Stimulated activated CD4-positive, alpha-beta T cell treated with anti-CD3 and anti-CD28 coated beads, Interleukin-4, amount 100 ng/mL, for 4 hours (primary cell): ENCODE measurements around the gene EXOC3L1.

ENCODE experiments used
- DNase-seq, 2 experiments: peaks; one replicate each; pipeline ENCODE4 v3.0.0-alpha.2; 2020

Gene EXOC3L1

GRCh38 chr16:67177743-67178699, 11.9 kb downstream of the EXOC3L1 start:
- DNase-seq, result peak in 1 of 2 experiments; percentile 36

DNA sequence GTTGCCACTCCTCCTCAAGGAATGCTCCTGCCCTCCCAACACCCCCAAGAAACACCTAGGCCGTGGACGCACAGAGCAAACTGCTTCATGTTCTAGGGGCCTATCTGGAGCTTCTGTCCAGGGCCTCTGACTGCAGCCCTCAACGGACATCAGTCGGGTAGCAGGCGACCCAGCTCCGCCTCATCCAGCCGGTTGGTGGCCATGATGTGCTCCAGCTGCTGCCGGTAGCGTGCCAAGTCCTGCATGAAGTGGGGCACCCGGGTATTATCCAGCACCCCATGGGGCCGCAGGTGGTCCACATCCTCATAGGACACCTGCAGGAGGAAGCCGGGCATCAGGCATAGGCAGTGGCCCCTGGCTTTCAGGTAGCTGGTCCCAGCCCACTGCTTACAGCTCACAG, 13.3 kb downstream of the EXOC3L1 start:
- no peak for DNase-seq

GRCh38 chr16:67174706-67175231, 15.2 kb downstream of the EXOC3L1 start:
- no peak for DNase-seq

- DNase-seq, result peak; percentile 50 to 55
Measured at GRCh38 chr16:67173808-67174705, 15.9 kb downstream of the EXOC3L1 start.

DNA sequence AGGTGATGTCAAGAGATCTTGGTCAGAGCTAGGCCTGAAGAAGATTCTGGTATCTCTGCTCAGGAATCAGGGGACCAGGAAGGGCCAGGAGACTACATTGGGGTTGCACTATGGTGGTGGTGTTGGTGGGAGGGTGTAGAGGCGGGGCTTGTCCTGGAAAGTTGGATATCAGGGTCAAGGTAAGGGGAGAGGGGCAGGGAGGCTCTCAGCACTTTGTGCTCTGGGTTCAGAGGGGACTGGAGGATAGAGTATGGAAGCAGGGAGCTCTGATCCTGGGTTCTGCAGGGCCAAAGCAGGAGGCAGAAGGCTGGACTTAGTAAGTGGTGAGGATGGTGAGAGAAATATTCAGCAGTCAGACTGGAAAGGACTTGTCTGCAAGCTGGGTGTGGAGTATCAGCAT, 16.6 kb downstream of the EXOC3L1 start:
- no peak for DNase-seq

DNA sequence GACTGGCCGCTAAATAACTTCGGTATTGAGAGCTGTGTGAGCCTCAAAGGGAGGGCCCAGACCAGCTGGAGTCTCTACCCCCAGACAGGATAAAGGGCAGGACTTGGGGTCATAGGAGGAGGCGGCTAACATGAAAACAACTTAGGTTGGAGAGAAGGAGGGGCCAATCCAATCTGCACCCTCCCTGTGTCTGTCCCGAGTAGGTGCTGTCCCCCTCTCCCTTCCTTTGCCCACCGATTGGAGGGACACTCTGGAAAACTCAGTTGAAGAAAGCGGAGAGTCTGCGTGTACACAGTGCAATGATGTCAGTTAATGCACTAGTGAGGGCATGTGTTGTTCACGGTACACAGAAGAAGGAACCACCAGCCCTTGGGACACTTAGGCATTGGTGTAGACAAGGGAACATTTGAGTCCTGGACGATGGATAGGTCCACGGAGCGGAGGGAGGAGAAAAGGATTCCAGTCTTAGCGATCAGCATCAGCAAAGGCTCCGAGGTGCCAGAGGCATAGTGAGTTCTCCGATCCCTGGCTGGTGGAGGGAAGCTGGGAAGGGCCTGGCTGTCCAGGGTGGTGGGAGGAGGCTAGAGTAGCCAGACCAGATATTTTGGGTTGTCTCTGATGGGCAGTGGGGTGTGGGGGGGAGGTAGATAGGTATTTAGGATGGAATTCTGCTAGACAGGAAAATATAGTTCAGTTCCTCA, 18.8 kb downstream of the EXOC3L1 start:
- DNase-seq, result no peak

- no peak for DNase-seq
Measured at GRCh38 chr16:67170168-67170948, 19.6 kb downstream of the EXOC3L1 start, which contains the start of gene NOL3. Gene NOL3 (plus strand): TSS chr16:67170538.

DNA sequence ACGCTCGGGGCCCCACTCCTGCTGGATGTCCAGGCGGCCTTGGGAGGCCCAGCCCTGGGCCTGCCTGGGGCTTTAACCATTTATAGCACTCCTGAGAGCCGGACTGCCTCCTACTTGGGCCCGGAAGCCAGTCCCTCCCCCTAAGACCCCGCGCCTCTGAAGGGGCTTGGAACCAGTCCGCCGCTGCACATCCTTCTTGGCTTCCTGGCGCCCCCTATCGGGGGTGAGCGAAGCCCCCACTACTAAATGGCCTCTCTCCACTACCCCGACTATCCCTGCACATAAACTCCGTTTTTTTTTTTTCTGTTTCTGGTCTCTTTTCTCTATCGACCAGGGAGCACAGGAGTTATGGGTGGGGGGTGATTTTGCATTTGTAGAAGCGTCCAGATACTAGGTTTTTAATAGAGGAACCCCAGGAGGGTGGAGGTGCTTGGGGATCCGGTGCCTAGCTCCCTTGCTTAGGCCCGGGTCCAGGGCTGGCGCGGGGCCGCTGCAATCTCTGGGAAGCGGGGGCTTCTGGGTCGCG, 20.2 kb downstream of the EXOC3L1 start:
- no peak for DNase-seq

DNA sequence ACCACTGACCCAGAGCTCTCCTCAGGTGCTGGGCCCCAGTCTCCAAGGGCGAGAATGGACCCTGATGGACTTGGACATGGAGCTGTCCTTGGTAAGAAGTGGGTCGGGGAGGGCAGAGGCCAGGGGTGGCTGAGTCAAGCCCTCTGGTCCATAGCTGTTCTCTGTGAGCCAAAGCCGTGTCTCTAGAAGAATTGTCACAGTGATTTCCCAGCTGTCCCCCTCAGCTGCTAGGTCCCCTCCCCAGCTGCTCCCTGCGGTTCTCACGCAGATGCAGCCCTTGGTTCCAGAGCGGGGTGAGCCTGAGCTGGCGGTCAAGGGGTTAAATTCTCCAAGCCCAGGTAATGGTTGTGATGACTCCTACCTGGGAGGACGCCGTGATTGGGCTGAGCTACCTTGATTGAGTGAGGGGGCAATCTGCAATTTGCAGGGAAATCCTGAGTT, 20.9 kb downstream of the EXOC3L1 start:
- DNase-seq, result no peak

GRCh38 chr16:67167588-67167987, 22.3 kb downstream of the EXOC3L1 start:
- no peak for DNase-seq

DNA sequence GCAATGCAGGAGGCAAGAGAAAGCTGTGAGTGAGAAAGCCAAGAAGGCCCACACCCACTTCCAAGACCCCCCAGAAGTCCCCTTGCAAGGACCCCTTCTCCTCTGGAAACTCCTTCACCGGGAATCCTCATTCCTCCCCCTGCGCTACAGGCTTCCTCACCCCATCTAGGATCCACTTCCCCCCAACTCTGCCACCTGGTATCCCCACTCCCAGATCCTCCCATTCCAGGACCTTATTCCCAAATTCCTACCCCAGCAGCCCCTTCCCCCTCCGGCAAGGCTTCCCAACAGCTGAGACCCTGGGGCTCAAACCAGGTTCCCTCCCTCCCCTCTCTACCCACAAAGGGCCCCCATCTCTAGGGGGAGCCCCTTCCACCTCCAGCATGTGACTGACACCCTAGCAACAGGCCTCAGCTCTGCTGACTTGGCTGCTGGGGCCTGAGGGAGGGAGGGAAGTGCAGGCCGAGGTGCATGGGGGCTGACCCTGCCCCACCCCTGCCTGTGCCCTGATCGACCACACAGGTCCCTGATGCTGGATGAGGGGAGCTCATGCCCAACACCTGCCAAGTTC, 23.3 kb downstream of the EXOC3L1 start:
- no peak for DNase-seq

DNA sequence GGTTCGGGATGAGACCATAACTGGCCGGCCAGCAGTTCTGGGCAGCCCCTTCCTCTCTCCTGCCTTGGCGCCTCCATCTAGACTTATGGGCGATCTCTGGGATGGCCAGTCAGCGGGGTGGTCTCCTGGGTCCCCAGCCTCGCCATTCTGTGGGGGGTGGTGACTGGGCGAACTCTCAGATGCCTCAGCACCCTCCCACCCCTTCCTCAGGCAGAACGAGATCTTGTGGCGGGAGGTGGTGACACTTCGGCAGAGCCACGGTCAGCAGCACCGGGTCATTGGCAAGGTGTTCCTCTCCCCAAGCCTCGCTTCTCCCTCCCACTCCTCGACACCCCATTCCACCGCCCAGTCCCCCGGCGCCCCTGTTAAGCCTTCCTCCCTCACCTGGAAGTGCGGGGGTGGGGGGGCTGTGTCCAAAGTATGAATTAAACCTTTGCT, 23.8 kb downstream of the EXOC3L1 start:
- no peak for DNase-seq

- no peak for DNase-seq
Measured at GRCh38 chr16:67165121-67166078, 24.5 kb downstream of the EXOC3L1 start.

DNA sequence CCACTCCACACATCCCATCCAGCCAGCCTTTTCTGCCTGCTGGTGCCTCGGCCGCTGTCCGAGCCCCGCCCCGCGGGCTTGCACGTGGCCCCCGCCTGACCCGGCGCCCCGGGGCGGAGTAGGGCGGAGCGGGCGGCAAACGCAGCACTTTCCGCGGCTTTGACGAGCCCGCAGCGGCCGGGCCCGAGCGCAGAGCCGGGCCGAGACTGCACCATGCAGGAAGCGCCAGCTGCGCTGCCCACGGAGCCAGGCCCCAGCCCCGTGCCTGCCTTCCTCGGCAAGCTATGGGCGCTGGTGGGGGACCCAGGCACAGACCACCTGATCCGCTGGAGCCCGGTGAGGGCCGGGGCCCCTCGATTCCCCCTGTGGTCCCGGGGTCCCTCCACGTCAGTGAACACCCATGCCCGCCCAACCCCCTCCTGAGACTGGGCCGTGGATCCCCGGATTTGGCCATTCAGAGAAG, 25.3 kb downstream of the EXOC3L1 start, which contains the start of gene HSF4:
TSS of gene HSF4 (plus strand) at position 147 of the 463 bp plus-strand sequence. CDS start at position 214, 67 bp downstream.
- no peak for DNase-seq

DNA sequence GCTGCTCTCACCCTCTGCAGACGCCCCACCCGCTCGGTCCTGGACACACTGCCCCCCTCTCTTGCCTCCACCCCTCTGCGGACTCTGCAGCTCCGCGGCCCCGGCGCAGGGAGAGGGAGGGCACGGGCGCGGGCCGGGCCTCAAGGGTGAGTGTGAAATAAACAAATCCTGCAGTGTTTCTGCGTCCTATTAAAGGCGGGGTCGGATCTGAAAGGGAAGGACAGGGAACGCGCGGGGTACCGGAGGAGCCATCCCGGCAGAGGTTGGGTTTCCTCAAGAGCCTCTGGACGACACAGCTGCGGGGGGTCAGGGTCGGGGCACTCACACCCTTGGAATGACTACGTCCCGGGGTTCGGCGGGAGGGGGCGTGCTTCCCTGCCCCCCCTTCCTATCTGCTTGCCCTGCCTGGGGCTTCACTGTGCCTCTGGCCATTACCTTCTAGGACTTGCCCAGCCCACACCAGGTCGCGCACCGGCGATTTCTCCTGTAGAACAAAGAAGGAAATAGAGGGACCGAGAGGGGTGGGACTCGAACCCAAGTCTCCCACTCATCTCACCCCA, 25.9 kb downstream of the EXOC3L1 start:
- no peak for DNase-seq

GRCh38 chr16:67163164-67163998, 26.6 kb downstream of the EXOC3L1 start:
- peak in 1 of 2 experiments; percentile 40 for DNase-seq

DNA sequence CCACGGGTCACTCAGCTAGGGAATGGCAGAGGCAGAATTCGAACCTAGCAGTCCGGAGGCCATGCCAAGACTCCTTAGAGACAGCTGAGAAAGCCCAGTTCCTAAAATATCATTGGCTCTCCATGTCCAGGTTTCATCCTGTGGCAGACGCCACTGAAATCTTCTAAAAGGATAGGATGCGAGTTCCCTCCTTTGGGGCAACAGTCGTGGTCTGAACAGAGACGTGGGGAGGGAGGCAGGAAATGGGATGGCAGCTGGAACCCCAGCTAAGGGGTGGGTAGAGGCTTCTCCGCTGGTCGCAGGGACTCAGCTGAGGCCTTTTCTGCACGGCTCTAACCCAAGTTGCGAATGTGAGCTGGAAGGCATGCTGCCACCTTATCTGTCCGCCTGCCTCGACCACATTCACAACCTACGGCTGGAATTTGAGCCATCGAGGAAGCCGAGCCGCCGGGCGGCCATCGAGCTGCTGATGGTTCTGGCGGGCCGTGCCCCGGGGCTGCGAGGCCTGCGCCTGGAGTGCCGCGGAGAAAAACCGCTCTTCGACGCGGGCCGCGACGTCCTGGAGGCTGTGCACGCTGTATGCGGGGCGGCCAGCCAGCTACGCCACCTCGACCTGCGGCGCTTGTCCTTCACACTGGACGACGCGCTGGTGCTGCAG, 27.3 kb downstream of the EXOC3L1 start:
- no peak for DNase-seq
